ENCODE measurements around the gene HGFAC. TPM values are rescaled to one million over a fixed set of nuclear protein-coding genes. Genes with fewer than 3 reads are reported as not detected.

HGFAC gene
- total RNA-seq, 3 donors from 2014 or later (not counting 1 experiment from before 2014, with no cell fraction given) = 0.43 to 0.54 TPM; not detected in 1

DNA sequence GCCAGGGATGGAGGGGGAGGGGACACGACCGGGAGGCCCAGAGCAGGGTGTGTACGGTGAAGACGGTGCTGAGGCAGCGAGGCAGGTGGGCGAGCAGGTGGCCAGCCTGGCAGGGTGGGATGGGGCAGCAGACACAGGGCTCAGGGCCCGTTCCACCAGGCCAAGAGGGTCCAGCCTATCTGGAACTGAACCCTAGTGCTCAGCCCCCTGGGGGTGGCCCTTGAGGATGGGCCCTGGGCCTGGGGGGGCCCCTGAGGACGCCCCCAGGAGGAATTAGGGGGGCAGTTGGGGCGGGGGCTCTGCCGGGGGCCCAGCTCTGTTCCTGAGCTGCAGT is 3.0 kb upstream of the HGFAC start:
- no peak for TF ChIP-seq CTCF (IDR thresholded peaks at IDR 0.05)
- H3K36me3 ChIP-seq (ENCODE audit: control insufficient read depth, insufficient read depth, low read length) = no peaks in the 10 kb centered on the region
- H3K4me1 ChIP-seq (ENCODE audit: control insufficient read depth, insufficient read depth, low read length) = peaks cover 12% of the 10 kb centered on the region
- no peaks in the 10 kb centered on the region for H3K27me3 Mint-ChIP-seq (ENCODE audit: low read depth in 2 of 2)
- no peak for DNase-seq
- 90% methylated on average over 10 of the region's 10 CpGs for WGBS (ENCODE audit: insufficient coverage)
- no peak overlapping the region for H3K4me3 ChIP-seq (ENCODE audit: low read length)
- H3K9me3 Mint-ChIP-seq = no peaks in the 10 kb centered on the region
- H3K36me3 Mint-ChIP-seq = no peaks in the 10 kb centered on the region
- ATAC-seq = no peak
- intact Hi-C loops (cut with micrococcal nuclease) = no loop called here
- H3K27ac Mint-ChIP-seq = no peak overlapping the region
- H3K9me3 ChIP-seq (ENCODE audit: control insufficient read depth, insufficient read depth, low read length) = no peaks in the 10 kb centered on the region
- no peak overlapping the region for H3K27ac ChIP-seq (ENCODE audit: low read length)
- H3K4me3 Mint-ChIP-seq = no peak overlapping the region
- H3K4me1 Mint-ChIP-seq = no peaks in the 10 kb centered on the region
- H3K27me3 ChIP-seq (ENCODE audit: control insufficient read depth, insufficient read depth, low read length) = no peaks in the 10 kb centered on the region

DNA sequence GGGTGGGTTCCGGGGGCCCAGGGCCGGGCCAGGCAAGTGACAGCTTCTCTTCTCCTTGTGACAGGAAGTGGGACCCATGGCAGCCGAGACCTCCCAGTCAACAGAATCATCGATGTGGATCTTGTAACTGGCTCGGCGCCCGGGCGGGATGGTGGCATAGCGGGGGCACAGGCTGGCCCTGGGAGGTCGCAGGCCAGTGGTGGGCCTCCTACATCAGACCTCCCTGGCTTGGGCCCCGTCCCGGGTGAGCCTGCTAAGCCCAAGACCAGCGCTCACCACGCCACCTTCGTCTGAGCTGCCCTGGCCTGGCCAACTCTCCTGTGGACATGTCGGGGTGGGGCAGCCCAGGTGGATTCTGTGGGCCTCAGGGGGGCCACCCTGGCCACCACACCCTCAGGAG is 2.4 kb upstream of the HGFAC start:
- 78% methylated on average over 16 of the region's 16 CpGs for WGBS (ENCODE audit: insufficient coverage)
- H3K4me3 Mint-ChIP-seq = no peak overlapping the region

GRCh38 chr4:3440011-3440410 is 1.8 kb upstream of the HGFAC start:
- ATAC-seq = no peak
- intact Hi-C loops (cut with micrococcal nuclease) = no loop called here

More for the DNA sequence above, 2.4 kb upstream of the HGFAC start:
- no peaks in the 10 kb centered on the region for H3K36me3 ChIP-seq (ENCODE audit: control insufficient read depth, insufficient read depth, low read length)
- peaks cover 12% of the 10 kb centered on the region for H3K4me1 ChIP-seq (ENCODE audit: control insufficient read depth, insufficient read depth, low read length)
- no peak overlapping the region for H3K27ac ChIP-seq (ENCODE audit: low read length)
- no peaks in the 10 kb centered on the region for H3K27me3 ChIP-seq (ENCODE audit: control insufficient read depth, insufficient read depth, low read length)
- no peak for TF ChIP-seq CTCF (IDR thresholded peaks at IDR 0.05)
- H3K4me1 Mint-ChIP-seq = no peaks in the 10 kb centered on the region
- H3K9me3 ChIP-seq (ENCODE audit: control insufficient read depth, insufficient read depth, low read length) = no peaks in the 10 kb centered on the region
- no peak for ATAC-seq
- H3K4me3 ChIP-seq (ENCODE audit: low read length) = no peak overlapping the region
- no peaks in the 10 kb centered on the region for H3K27me3 Mint-ChIP-seq (ENCODE audit: low read depth in 2 of 2)
- H3K36me3 Mint-ChIP-seq = no peaks in the 10 kb centered on the region
- H3K27ac Mint-ChIP-seq = peak overlapping the region in 1 of 2 donors; percentile 49
- no peak for DNase-seq
- no peaks in the 10 kb centered on the region for H3K9me3 Mint-ChIP-seq
- intact Hi-C loops (cut with micrococcal nuclease) = no loop called here

More at GRCh38 chr4:3440011-3440410, 1.8 kb upstream of the HGFAC start:
- Mint-ChIP-seq H3K27me3 (ENCODE audit: low read depth in 2 of 2) (no peaks in the 10 kb centered on the region), H3K27ac (peak overlapping the region in 1 of 2 donors; percentile 49), H3K4me3 (no peak overlapping the region), H3K9me3 (no peaks in the 10 kb centered on the region), H3K4me1 (no peaks in the 10 kb centered on the region), H3K36me3 (no peaks in the 10 kb centered on the region)
- Histone ChIP-seq H3K4me1 (ENCODE audit: control insufficient read depth, insufficient read depth, low read length) (peaks cover 12% of the 10 kb centered on the region), H3K4me3 (ENCODE audit: low read length) (no peak overlapping the region), H3K27ac (ENCODE audit: low read length) (no peak overlapping the region), H3K9me3 (ENCODE audit: control insufficient read depth, insufficient read depth, low read length) (no peaks in the 10 kb centered on the region), H3K36me3 (ENCODE audit: control insufficient read depth, insufficient read depth, low read length) (no peaks in the 10 kb centered on the region), H3K27me3 (ENCODE audit: control insufficient read depth, insufficient read depth, low read length) (no peaks in the 10 kb centered on the region)
- DNase-seq = no peak
- 79% methylated on average over 7 of the region's 7 CpGs for whole genome bisulfite sequencing (ENCODE audit: insufficient coverage)
- no peak for TF ChIP-seq CTCF (IDR thresholded peaks at IDR 0.05)

Data from natural killer cell (primary cell).